Activated CD4-positive, CD25-positive, alpha-beta regulatory T cell (primary cell): ENCODE results near the gene ECSIT.
"Not testable (repeated sequence)": the region's sequence is repeated elsewhere in the genome, so short reads cannot be mapped to it uniquely, and the experiment has no call there.

Source experiments
- DNase-seq, 4 experiments: peaks; one replicate each; lab custom pipeline; 2025; lab: John Stamatoyannopoulos, UW

The ECSIT gene

DNA sequence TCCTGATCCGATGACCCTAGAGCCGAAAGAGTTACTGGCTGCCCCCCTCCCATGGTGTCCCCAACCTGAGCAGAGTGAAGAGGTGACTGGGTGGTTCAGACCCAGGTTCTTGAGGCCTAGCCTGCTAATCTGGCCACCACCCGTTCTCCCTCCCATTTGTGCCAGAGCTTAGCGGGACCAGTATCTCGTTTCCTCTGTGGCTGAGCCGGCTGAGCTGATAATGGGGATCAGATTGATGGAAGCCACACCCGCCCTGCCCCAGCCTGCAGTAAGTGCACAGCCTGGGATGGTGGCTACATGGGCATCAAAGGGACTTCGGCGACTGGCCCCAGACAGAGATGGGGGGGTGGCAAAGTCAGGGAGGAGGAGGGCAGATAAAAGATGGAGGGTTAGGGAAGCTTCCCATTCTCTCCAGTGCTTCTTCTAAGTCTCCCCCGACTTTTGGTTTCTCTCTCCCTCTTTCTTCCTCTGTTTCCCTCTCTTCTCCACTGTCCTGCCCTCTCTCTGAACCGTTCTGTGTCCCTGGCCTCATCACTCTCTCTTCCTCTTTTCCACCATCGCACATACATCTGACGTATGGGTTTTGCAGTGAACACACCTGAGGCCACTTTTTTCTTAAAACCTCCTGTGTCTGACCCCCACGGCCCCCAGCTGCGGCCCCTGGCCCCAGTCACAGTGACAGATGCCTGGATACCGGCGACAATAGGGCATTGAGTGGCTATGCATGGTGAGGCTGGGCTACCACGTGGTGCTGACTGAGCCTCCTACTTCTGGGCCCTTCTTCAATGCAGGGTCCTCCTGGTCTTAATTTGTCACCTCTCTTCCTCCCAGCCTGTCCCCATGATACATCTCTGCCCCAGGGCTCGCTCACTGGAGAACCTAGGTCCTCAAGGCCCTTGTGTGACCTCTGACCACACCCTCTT lies 50.5 kb downstream of the ECSIT start:
- DNase-seq = no peak

DNA sequence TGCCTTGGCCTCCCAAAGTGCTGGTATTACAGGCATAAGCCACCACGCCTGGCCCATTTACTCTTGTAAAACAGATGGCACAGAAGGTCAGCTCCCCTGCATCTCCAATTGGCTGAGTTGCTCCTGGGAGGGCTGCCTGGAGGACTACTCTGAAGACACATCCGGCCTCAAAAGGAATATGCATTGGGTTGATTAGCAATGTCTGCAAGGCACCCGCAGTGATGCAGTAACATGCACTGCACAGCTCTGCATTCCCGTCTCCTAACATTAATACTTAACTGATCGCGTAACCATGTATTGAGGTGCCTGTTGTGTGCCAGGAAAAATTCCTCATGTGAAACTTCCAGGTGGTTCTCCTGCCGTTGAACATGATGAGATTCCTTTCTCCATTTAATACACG lies 53.1 kb downstream of the ECSIT start:
- no peak for DNase-seq

DNA sequence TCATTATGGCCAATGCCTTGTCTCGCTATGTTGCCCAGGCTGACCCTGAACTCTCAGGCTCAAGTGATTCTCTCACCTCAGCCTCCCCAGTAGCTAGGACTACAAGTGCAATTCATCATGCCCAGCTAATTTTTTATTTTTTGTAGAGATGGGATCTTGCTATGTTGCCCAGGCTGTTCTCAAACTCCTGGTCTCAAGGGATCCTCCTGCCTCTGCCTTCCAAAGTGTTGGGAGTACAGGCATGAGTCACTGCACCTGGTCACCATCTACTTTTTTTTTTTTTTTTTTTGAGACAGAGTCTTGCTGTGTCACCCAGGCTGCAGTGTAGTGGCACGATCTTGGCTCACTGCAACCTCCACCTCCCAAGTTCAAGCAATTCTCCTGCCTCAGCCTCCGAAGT lies 53.6 kb downstream of the ECSIT start:
- not testable (repeated sequence) for DNase-seq

DNA sequence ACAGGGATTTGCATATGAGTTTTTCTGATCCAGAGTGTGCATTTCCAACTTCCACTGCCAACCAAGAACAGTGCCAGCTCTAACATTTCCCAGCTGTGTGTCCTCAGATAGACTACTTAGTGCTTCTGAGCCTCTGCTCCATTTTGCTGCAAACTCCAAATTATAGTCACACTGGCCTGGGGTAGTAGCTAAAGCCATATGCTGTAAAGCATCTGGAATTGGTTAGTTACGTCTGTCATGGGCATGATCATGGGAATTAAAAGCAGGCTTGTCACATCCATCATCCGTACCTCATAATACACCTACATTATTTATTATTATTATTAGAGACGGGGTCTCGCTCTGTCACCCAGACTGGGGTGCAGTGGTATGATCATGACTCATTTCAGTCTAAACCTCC lies 55.2 kb downstream of the ECSIT start:
- no peak for DNase-seq

DNA sequence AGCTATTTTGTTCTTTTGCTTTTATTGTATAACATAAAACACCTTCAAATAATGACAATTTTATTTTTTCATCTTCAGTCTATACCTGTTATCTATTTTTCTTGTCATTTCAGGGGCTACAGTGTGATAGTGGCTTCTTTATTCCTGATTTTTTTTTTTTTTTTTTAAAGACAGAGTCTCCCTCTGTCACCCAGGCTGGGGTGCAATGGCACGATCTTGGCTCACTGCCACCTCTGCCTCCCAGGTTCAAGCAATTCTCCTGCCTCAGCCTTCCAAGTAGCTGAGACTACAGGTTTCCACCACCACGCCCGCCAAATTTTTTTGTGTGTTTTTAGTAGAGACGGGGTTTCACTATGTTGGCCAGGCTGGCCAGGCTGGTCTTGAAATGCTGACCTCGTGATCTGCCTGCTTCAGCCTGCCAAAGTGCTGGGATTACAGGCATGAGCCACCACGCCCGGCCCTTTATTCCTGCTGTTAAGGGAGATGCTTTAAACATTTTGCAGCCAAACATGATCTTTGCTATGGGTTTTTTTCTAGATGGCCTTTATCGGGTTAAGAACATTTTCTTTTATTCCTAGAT lies 60.6 kb downstream of the ECSIT start:
- DNase-seq = not testable (repeated sequence)

DNA sequence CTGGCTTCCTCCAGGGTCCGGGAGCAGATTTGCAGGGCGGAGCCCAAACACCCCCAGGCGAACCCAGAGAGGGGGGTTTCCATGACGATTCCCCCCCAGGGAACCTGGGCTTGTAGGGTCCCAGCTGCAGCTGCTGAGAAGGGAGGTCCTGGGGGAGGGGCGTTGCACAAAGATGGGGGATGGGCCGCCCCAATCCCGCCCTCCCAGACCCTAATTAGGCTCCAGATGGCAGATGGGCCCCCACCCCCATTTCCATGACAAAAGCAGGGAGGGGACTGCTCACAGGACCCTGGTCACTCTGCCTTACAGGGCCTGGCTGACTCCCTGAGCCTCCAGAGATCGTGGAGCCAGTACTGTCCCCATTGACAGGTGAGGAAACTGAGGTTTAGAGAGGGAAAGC lies 63.3 kb downstream of the ECSIT start:
- no peak for DNase-seq

DNA sequence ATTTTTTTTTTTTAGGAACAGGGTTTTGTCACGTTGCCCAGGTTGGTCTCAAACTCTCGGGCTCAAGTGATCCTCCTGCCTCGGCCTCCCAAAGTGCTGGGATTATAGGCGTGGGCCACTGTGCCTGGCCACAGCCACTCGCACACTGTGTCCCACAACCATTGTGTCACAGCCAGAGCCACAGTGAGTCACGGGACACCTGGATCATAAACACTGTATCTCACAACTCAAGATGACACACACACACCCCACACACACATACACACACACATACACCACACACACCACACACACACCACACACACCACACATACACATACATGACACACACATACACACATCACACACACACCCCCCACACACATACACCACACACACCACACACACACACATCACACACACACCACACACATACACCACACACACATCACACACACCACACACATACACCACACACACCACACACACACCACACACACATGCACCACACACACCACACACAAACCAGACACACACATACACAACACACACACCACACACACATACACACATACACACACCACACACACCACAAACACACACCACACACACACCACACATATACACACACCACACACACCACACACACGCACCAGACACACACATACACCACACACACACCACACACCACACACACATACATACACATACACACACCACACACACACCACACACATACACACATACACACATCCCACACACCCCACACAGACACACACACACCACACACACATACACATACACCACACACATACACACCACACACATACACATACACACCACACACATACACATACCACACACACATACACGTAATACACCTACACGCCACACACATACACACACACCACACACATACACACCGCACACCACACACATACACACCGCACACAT lies 64.3 kb downstream of the ECSIT start:
- no peak for DNase-seq

DNA sequence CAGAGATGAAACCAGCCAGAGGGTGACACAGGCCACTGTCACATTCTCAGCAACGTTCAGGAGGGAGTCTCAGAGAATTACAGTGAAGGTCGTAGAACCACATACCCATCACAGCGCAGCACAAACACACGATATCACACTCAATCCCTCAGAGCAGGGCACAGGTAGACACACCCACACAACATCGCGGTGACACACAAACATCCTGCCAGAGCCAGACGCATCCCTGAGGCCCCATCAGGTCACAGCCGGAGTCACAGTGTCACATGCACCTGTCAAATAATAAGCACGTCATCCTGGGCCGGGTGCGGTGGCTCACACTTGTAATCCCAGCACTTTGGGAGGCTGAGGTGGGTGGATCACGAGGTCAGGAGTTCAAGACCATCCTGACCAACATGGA lies 65.5 kb downstream of the ECSIT start:
- DNase-seq = no peak

DNA sequence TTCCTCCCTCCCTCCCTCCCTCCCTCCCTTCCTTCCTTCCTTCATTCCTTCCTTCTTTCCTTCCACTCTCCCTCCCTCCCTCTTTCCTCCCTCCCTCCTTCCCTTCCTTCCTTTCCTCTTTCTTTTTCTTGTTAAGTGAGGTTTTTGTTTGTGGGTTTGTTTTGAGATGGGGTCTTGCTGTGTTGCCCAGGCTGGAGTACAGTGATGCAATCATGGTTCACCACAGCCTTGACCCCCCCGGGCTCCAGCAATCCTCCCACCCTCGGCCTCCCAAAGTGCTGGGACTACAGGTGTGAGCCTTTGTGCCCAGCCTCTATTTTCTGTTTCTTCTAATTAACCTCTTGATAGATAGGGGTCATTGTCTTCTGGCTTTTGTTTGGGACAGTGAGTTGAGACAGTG lies 67.5 kb downstream of the ECSIT start:
- DNase-seq = no peak

DNA sequence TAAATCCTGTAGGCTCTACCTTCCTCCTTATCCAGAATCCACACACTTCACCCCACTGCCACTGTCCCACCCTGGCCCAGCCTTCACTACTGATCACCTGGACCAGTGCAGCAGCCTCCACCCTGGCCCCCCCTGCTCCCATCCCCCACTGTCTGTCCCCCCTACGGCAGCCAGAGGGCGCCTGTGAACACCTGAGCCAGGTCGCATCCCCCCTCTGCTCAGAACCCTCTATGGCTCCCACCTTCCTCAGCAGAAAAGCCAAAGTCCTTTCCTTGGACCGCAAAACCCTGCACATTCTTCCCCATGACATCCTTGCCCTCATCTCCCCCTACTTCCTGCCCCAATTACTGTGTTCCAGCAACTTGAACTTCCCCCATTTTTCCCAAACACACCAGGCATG lies 68.7 kb downstream of the ECSIT start:
- no peak for DNase-seq

DNA sequence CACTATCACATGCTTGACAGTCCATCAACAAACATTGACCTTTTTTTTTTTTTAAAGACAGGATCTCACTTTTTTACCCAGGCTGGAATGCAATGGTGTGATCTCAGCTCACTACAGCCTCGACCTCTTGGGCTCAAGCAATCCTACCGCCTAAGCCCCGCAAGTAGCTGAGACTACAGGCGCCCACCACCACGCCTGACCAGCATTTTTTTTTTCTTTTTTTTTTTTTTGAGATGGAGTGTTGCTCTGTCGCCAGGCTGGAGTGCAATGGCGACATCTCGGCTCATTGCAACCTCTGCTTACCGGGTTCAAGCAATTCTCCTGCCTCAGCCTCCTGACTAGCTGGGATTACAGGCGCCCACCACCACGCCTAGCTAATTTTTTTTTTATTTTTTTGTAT lies 70.0 kb downstream of the ECSIT start:
- DNase-seq = not testable (repeated sequence)

DNA sequence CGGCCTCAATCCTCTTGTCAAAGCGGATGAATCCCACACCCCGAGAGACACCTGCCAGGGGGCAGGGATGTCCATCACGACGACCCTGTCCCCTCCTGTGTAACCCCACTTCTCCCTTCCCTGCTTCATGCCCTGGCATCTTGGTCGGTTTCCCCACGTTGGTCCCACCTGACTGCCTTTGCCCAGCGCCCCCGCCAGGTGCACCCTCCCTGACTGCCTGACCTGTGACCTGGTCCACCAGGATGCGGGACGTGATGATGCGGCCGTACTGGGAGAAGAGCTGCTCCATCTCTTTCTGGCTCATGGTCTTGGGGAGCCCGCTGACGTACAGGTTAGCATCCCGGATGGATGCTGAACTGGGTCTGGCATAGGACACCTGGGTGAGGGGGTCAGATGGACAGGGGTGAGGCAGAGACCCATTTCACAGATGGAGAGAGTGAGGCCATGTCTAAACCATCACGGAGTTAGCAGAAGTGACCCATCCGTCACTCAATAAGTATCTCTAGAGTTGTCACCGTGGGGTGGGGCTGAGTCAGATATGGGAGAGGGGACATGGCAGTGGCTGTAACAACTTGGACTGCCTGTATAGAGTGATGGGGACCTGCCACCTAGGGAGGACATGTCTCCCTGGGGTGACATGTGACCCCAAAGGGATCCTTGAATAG lies 70.6 kb downstream of the ECSIT start:
- DNase-seq = no peak

DNA sequence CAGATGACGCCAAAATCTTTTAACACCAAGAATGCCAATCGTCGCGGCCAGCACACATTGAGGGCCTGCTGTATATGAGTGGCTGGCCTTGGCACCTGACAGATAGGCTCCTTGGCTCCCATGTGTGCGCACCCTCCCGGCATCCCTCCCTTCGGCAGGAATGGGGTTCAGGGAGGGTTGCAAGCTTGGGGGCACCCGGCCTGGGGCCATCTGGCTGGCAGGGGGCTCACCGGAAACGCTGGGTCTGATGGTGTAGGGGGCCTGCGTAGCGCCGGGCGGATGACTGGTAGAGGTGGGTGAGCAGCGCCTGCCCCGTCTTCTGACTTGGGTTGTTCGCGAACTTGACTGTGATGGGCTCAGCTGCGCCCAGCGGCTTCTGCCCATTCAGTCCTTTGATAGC lies 71.1 kb downstream of the ECSIT start:
- no peak for DNase-seq

DNA sequence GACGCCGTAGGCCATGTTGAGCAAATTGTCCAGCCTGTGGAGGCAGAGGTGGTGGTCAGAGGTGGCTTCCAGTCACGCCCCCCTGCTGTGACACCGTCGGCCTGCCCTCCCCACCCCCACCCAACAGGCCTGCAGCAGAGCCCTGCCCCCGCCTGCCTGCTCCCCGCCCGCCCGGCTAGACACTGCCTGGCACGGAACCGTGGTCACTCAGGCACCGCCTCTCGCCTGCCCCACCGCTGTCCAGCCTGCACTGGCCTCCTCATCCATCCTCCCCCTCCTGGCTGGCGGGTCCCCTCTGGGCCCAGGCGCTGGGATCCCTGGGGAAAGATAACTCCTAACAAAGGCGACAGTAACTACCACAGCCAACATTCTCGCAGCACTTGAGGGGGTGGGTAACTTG lies 71.8 kb downstream of the ECSIT start:
- no peak for DNase-seq

DNA sequence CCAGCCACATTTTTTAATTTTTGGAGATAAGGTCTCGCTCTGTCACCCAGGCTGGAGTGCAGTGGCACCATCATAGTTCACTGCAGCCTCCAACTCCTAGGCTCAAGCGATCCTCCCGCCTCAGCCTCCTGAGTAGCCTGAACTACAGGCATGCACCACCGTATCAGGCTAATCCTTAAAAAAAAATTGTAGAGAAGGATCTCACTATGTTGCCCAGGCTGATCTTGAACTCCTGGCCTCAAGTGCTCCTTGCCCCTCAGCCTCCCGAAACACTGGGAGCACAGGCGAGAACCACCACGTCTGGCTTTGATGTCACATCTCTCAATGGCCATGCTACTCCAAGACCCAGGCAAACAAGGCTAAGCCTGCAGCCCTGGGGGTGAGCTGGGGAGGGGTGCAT lies 72.3 kb downstream of the ECSIT start:
- no peak for DNase-seq
